HEK293 (cell line): ENCODE measurements around the gene TRIM28.

Experiments
- ELK4 ChIP-seq: IDR thresholded peaks from 2 replicates; pipeline ENCODE4 v1.6.1; 2011; ENCODE audit warnings: mild to moderate bottlenecking, low read depth, low read length, borderline replicate concordance
- FEZF1 ChIP-seq: fragments of 450-650 bp; formaldehyde crosslinking; IDR thresholded peaks from 2 replicates; pipeline ENCODE4 v1.5.1; 2016; ENCODE audit warnings: missing biosample characterization, missing genetic modification characterization
- HIC1 ChIP-seq: fragments of 450-650 bp; formaldehyde crosslinking; IDR thresholded peaks from 2 replicates; pipeline ENCODE4 v1.5.1; 2016; ENCODE audit warnings: missing biosample characterization, missing genetic modification characterization
- KLF7 ChIP-seq: fragments of 450-650 bp; formaldehyde crosslinking; IDR thresholded peaks from 2 replicates; pipeline ENCODE4 v1.5.1; 2016; ENCODE audit warnings: missing biosample characterization, missing genetic modification characterization, borderline replicate concordance
- MYNN ChIP-seq: fragments of 450-650 bp; formaldehyde crosslinking; IDR thresholded peaks from 2 replicates; pipeline ENCODE4 v1.5.1; 2016; ENCODE audit warnings: missing biosample characterization, missing genetic modification characterization, borderline replicate concordance
- PBX3 ChIP-seq: sonication (generic); formaldehyde crosslinking; IDR thresholded peaks from 2 replicates; pipeline ENCODE4 v1.8.1; 2022; ENCODE audit warnings: mild to moderate bottlenecking, moderate library complexity, missing genetic modification reagents
- PRDM1 ChIP-seq: fragments of 450-650 bp; formaldehyde crosslinking; IDR thresholded peaks from 2 replicates; pipeline ENCODE4; 2016; ENCODE audit warnings: missing biosample characterization, missing genetic modification characterization
- SP2 ChIP-seq: fragments of 450-650 bp; formaldehyde crosslinking; IDR thresholded peaks from 2 replicates; pipeline ENCODE4 v1.5.1; 2016; ENCODE audit warnings: missing biosample characterization, missing genetic modification characterization
- SP7 ChIP-seq: fragments of 450-650 bp; formaldehyde crosslinking; IDR thresholded peaks from 2 replicates; pipeline ENCODE4 v1.5.1; 2016; ENCODE audit warnings: missing biosample characterization, missing genetic modification characterization
- YY2 ChIP-seq: fragments of 450-650 bp; formaldehyde crosslinking; IDR thresholded peaks from 2 replicates; pipeline ENCODE4 v1.5.1; 2016; ENCODE audit warnings: missing biosample characterization, missing genetic modification characterization
- ZBTB10 ChIP-seq: fragments of 450-650 bp; formaldehyde crosslinking; IDR thresholded peaks from 2 replicates; pipeline ENCODE4 v1.5.1; 2016; ENCODE audit warnings: missing biosample characterization, missing genetic modification characterization
- ZBTB26 ChIP-seq: fragments of 450-650 bp; formaldehyde crosslinking; optimal IDR thresholded peaks from 2 replicates; pipeline ENCODE3; 2016; ENCODE audit warnings: missing biosample characterization, mild to moderate bottlenecking, missing genetic modification characterization
- ZFHX2 ChIP-seq: fragments of 450-650 bp; formaldehyde crosslinking; conservative IDR thresholded peaks from 2 replicates; pipeline ENCODE4 v1.5.1; 2016; ENCODE audit warnings: missing biosample characterization, missing genetic modification characterization
- ZNF202 ChIP-seq: fragments of 450-650 bp; formaldehyde crosslinking; IDR thresholded peaks from 2 replicates; pipeline ENCODE4 v1.5.1; 2016; ENCODE audit warnings: missing biosample characterization, missing genetic modification characterization, borderline replicate concordance
- ZNF211 ChIP-seq: fragments of 450-650 bp; formaldehyde crosslinking; IDR thresholded peaks from 2 replicates; pipeline ENCODE4 v1.5.1; 2016; ENCODE audit warnings: low read depth, missing biosample characterization, missing genetic modification characterization
- ZNF26 ChIP-seq: fragments of 450-650 bp; formaldehyde crosslinking; IDR thresholded peaks from 2 replicates; pipeline ENCODE4 v1.5.1; 2016; ENCODE audit warnings: missing biosample characterization, missing genetic modification characterization
- ZNF266 ChIP-seq: fragments of 450-650 bp; formaldehyde crosslinking; IDR thresholded peaks from 2 replicates; pipeline ENCODE4 v1.5.1; 2016; ENCODE audit warnings: missing biosample characterization, missing genetic modification characterization, low read depth
- ZNF398 ChIP-seq: fragments of 450-650 bp; formaldehyde crosslinking; IDR thresholded peaks from 2 replicates; pipeline ENCODE4 v1.5.1; 2017; ENCODE audit warnings: missing biosample characterization, missing genetic modification characterization
- ZNF501 ChIP-seq: fragments of 450-650 bp; formaldehyde crosslinking; IDR thresholded peaks from 2 replicates; pipeline ENCODE4 v1.5.1; 2016; ENCODE audit warnings: missing biosample characterization, missing genetic modification characterization
- ZNF561 ChIP-seq: fragments of 450-650 bp; IDR thresholded peaks from 2 replicates; pipeline ENCODE4 v1.5.1; 2018; ENCODE audit warnings: missing biosample characterization, missing genetic modification characterization, borderline replicate concordance
- ZNF596 ChIP-seq: fragments of 450-650 bp; IDR thresholded peaks from 2 replicates; pipeline ENCODE4 v1.5.0; 2018; ENCODE audit warnings: missing biosample characterization, mild to moderate bottlenecking, missing genetic modification characterization, moderate library complexity
- ZNF660 ChIP-seq: fragments of 450-650 bp; IDR thresholded peaks from 2 replicates; pipeline ENCODE4 v1.5.1; 2018; ENCODE audit warnings: missing biosample characterization, mild to moderate bottlenecking, missing genetic modification characterization
- ZXDB ChIP-seq: fragments of 450-650 bp; formaldehyde crosslinking; IDR thresholded peaks from 2 replicates; pipeline ENCODE4 v1.5.1; 2016; ENCODE audit warnings: missing biosample characterization, missing genetic modification characterization

Gene TRIM28

GRCh38 chr19:58543826-58544590 is at the start of gene TRIM28 (continued):
- TF ChIP-seq HIC1, result peak; percentile 94
- TF ChIP-seq SP7, result peak; percentile 55; the same call in 1 of the 2 replicates
- TF ChIP-seq ZNF660 (tag by site-specific recombination), result peak; percentile 85
- no peak for TF ChIP-seq YY2
- peak; percentile 80 for TF ChIP-seq ZBTB26
- peak; percentile 58 for TF ChIP-seq ZXDB (tag by site-specific recombination)
- TF ChIP-seq SP2 (tag by site-specific recombination), result peak; percentile 89
- TF ChIP-seq ZNF596 (tag by site-specific recombination), result no peak
- TF ChIP-seq ZNF26 (tag by site-specific recombination), result no peak
- TF ChIP-seq PBX3, result peak; percentile 96
- no peak for TF ChIP-seq MYNN (tag by site-specific recombination)
- TF ChIP-seq ZNF202 (tag by site-specific recombination), result no peak
- no peak for TF ChIP-seq ZNF266 (tag by site-specific recombination)
- TF ChIP-seq ZNF561 (tag by site-specific recombination), result peak; percentile 2; the same call in 1 of the 2 replicates
- peak; percentile 69; the same call in 1 of the 2 replicates for TF ChIP-seq ZBTB10 (tag by site-specific recombination)
- TF ChIP-seq FEZF1, result peak; percentile 48; the same call in 1 of the 2 replicates
- TF ChIP-seq ZNF211 (tag by site-specific recombination), result no peak
- TF ChIP-seq ELK4, result no peak
- peak; percentile 16; the same call in 1 of the 2 replicates for TF ChIP-seq PRDM1 (tag by site-specific recombination)
- TF ChIP-seq ZNF398 (tag by site-specific recombination), result peak; percentile 23; the same call in 1 of the 2 replicates
- peak; percentile 41 for TF ChIP-seq ZFHX2 (tag by site-specific recombination)
- TF ChIP-seq KLF7 (tag by site-specific recombination), result 0 out of 2 replicates have a peak, but pooled peaks have one; percentile 9
- peak; percentile 61; the same call in 1 of the 2 replicates for TF ChIP-seq ZNF501 (tag by site-specific recombination)
